NCI-H526 (cell line): ENCODE results near the gene TMEM62.
"Not testable (repeated sequence)": the region's sequence is repeated elsewhere in the genome, so short reads cannot be mapped to it uniquely, and the experiment has no call there.

Experiments
- DNase-seq, 2 experiments: peaks; one replicate each; lab custom pipeline; 2025; lab: John Stamatoyannopoulos, UW

Gene TMEM62

DNA sequence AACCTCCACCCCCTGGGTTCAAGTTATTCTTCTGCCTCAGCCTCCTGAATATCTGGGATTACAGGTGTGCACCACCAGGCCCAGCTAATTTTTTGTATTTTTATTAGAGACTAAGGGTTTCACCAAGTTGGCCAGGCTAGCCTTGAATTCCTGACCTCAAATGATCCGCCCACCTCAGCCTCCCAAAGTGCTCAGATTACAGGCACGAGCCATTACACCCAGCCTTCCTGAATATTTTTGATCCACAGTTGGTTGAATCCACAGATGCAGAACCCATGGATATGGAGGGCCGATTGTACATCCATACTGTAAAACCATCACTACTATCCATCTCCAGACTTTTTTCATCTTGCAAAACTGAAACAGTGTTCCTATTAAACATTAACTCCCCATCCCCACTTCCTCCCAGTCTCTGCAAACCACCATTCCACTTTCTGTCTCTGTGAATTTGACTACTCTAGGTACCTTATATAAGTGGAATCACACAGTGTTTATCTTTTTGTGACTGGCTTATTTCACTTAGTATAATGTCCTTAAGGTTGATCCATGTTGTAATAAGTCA, 8.2 kb upstream of the TMEM62 start:
- DNase-seq = peak in 1 of 2 experiments; percentile 12

GRCh38 chr15:43126356-43126755, 7.0 kb upstream of the TMEM62 start:
- DNase-seq = no peak

- DNase-seq = peak; percentile 62 to 63
Observed at GRCh38 chr15:43127752-43128151, 5.6 kb upstream of the TMEM62 start.

DNA sequence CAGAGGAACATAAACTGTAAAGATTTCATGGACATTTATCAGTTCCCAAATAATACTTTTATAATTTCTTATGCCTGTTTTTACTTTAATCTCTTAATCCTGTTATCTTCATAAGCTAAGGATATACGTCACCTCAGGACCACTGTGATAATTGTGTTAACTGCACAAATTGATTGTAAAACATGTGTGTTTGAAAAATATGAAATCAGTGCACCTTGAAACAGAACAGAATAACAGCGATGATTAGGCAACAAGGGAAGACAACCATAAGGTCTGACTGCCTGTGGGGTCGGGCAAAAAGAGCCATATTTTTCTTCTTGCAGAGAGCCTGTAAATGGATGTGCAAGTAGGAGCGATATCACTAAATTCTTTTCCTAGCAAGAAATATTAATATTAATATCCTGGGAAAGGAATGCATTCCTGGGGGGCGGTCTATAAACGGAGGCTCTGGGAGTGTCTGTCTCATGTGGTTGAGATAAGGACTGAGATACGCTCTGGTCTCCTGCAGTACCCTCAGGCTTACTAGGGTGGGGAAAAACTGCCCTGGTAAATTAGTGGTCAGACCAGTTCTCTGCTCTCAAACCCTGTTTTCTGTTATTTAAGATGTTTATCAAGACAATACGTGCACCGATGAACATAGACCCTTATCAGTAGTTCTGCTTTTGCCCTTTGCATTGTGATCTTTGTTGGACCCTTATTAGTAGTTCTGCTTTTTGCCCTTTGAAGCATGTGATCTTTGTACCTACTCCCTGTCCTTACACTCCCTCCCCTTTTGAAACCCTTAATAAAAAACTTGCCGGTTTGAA, 5.0 kb upstream of the TMEM62 start:
- DNase-seq = not testable (repeated sequence)

DNA sequence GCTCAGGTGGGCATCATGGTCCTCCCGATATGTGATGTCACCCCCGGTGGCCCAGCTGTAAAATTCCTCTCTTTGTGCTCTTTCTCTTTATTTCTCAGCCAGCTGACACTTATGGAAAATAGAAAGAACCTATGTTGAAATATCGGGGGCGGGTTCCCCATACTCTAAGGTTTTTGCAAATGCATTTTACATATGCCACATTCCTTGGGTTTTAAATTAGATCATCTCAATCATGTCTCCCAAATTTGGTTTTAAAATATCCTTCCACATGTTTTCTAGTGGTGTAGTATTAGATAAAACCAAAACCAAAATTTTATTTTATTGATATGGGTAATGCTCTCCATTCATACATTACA, 4.4 kb upstream of the TMEM62 start:
- no peak for DNase-seq

GRCh38 chr15:43132830-43133429, 456 bp upstream of the TMEM62 start:
- peak in 1 of 2 experiments; percentile 45 for DNase-seq

GRCh38 chr15:43134157-43134635, 810 bp downstream of the TMEM62 start:
- peak; percentile 23 to 78 for DNase-seq

- DNase-seq = no peak
Observed at GRCh38 chr15:43135351-43135750, 2.0 kb downstream of the TMEM62 start.

DNA sequence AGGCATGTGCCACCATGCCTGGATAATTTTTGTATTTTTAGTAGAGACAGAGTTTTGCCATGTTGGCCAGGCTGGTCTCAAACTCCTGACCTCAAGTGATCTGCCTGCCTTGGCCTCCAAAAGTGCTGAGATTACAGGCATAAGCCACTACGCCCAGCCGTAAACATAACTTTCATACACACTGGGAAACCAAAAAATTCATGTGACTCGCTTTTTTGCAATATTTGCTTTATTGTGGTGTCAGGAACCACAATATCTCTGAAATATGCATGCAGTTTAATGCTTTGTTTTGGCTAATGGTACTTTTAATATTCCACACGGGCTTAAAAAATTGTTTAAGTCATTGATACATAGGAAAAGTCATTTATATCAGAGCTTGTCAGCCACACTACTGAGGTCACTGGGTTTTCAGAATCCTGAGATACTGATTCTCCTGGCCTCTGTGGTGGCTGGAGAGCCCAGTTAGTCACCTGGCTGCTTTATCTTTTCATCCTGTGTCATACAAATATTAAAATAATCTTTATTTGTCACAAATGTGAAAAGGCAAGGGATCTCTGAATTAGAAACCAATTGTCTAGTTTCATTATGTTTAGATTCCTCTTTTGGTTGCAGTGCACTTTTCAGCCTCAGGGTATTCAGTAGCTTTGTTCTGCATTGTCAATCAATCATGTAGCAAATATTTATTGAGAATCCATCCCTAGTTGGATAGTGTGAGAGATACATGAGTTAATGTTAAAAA, 10.0 kb downstream of the TMEM62 start:
- DNase-seq = no peak

GRCh38 chr15:43144512-43144911, 11.1 kb downstream of the TMEM62 start:
- DNase-seq = no peak

DNA sequence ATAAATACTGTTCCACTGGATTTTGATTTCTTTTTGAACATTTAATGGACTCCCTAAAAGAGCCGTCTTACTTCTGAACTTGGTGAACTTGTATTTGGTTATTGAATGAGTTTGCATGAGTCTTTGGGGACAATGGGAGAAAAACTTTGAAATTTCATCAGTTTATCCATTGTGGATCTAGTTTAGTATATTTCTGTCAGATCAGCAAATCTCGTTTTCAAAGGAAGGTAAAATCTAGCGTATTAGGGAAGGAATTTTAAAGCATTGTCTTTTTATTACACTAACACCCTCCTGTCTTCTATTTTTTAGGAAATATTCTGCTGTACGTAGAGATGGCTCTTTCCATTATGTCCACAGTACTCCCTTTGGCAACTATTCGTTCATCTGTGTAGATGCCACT, 12.8 kb downstream of the TMEM62 start:
- DNase-seq = no peak

GRCh38 chr15:43150191-43150929, 17.0 kb downstream of the TMEM62 start:
- no peak for DNase-seq

- DNase-seq = no peak
Observed at GRCh38 chr15:43151688-43152087, 18.3 kb downstream of the TMEM62 start.

DNA sequence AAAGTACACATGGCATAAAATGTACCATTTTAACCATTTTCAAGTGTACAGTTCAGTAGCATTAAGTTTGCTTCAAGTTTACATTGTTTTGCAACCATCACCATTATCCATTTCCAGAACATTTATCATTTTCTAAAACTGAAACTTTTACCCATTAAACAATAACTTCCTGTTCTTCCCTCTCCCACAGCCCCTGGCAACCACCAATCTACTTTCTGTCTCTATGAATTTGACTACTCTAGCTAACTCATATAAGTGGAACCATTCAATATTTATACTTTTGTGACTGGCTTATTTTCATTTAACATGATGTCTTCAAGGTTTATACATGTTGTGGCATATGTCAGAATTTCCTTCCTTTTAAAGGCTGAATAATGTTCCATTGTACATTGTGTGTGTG, 19.9 kb downstream of the TMEM62 start:
- DNase-seq = no peak

GRCh38 chr15:43165801-43166325, 32.5 kb downstream of the TMEM62 start:
- no peak for DNase-seq

GRCh38 chr15:43167261-43167660, 33.9 kb downstream of the TMEM62 start:
- not testable (repeated sequence) for DNase-seq

DNA sequence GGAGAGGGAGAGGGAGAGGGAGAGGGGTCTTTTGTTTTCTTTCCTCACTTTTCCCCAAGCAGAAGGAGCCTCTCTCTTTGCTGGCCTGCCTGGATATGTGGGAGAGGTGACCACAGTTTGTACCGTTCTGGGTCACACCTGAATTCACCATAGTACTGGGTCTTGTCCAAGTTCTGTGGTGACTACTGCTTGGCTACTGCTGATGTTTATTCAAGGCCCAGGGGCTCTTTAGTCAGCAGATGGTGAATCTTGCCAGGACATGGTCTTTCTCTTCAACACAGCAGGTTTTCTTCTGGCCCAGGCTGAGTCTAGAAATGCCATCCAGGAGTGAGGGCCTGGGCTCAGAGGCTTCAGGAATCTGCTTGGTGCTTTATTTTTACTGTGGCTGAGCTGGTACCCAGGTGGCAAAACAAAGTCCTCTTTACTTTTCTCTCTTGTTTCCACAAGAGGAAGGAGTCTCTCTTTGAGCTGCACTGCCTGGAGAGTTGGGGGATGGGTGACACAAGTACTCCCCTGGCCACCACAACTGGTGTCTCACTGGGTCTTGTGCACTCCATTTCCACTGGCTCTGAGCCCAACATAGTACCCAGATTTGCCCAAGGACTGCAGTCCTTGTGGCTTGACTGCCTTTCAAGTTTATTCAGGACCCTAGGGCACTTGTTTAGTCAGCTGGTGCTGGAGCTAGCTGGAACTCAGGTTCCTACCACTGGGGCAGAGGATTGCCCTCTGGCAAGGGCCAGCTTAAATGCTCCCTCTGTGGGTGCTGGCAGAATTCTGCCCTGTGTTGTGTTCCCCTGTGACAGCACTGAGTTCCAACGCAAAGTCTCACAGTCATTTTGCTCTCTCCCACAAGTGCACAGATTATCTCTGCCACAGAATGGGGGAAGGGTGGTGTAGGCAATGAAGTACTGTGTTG, 35.1 kb downstream of the TMEM62 start:
- no peak for DNase-seq

DNA sequence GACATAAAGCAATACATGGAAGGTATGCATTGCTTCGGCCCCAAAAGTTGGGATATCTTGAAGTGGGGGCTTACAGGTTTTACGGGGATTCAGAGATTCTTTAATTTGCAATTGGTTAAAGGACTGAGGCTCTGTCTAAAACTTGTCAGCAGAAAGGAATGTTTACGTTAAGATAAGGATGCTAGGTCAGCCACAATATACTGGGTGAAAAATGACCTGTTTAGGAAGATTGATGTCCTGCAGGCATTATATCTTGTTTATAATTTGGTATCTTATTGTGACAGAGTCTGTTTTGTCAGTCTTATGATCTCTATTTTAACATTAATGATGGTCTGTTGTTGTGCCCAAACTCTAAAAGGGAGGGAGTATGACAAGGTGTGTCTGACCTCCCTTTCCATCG, 36.5 kb downstream of the TMEM62 start:
- DNase-seq = no peak

GRCh38 chr15:43175656-43176309, 42.4 kb downstream of the TMEM62 start:
- not testable (repeated sequence) for DNase-seq

- not testable (repeated sequence) for DNase-seq
Observed at GRCh38 chr15:43177147-43177546, 43.8 kb downstream of the TMEM62 start.
